Mammary epithelial cell (primary cell): Measurements from ENCODE around the gene NTPCR.

Experiments
- CTCF ChIP-seq, 2 donors: IDR thresholded peaks in 1 of 2; conservative IDR thresholded peaks in 1 of 2; 2 replicates each; pipeline ENCODE4 v1.5.1; 2011 to 2012; ENCODE audit warnings: inconsistent platforms in 2 of 2, low read length in 2 of 2, mild to moderate bottlenecking in 2 of 2, control low read depth in 1 of 2, low read depth in 1 of 2; ENCODE audit not compliant: insufficient read depth in 1 of 2; ENCODE audit errors: extremely low read depth in 1 of 2
- EZH2 ChIP-seq: IDR thresholded peaks from 2 replicates; pipeline ENCODE4 v1.6.1; 2012; ENCODE audit warnings: low read length, inconsistent platforms, borderline replicate concordance

- no peak for TF ChIP-seq CTCF (conservative IDR thresholded peaks at IDR 0.05 in 1 of 2, IDR thresholded peaks at IDR 0.05 in 1 of 2; ENCODE audit: extremely low read depth in 1 of 2, insufficient read depth in 1 of 2, low read depth in 1 of 2, low read length in 2 of 2)
- no peak for TF ChIP-seq EZH2
Measured at GRCh38 chr1:232924874-232925273, 25.5 kb upstream of the NTPCR start.
